ENCODE data around the gene FBLN5. TPM values are rescaled to one million over a fixed set of nuclear protein-coding genes. Genes with fewer than 3 reads are reported as not detected.
"Not testable (repeated sequence)": the region's sequence is repeated elsewhere in the genome, so short reads cannot be mapped to it uniquely, and the experiment has no call there.

Gene FBLN5
- polyA plus RNA-seq, 6 donors from 2014 or later = 0.39 to 2.0 (median 0.61) TPM; not detected in 1

DNA sequence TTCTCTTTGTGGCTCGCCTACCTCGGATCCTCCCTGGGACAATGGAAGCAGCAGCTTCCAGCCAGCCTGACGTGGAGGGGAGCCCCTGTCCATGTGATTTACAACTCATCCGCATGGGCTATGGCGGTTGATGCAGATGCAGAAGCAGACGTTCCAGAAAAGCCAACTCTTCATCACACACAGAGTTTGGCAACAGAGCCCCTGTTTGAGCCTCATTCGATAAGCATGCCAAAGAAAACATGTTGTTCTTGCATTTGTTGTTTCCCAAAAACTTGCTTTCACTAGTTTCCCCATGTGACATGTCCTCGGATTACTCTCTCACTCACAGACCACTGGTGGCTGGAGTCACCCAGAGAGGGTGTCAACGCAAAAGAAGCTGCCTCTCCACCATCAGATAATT is 63.7 kb downstream of the FBLN5 start:
- Mint-ChIP-seq H3K4me1 (peaks cover 0 to 3% (median 0%) of the 10 kb centered on the region in 3 donors), H3K27me3 (no peaks in the 10 kb centered on the region), H3K36me3 (no peaks in the 10 kb centered on the region), H3K4me3 (no peak overlapping the region), H3K27ac (no peak overlapping the region), H3K9me3 (peaks cover 0 to 1% (median 0%) of the 10 kb centered on the region in 7 donors)
- DNase-seq (no peak), ATAC-seq (ENCODE audit: low read depth in 2 of 2) (no peak)

GRCh38 chr14:91882776-91883175 is 64.7 kb downstream of the FBLN5 start:
- Mint-ChIP-seq H3K9me3 (peaks cover 0 to 1% (median 0%) of the 10 kb centered on the region in 7 donors), H3K4me3 (peak overlapping the region in 1 of 8 donors; percentile 45), H3K36me3 (no peaks in the 10 kb centered on the region), H3K27me3 (no peaks in the 10 kb centered on the region), H3K4me1 (peaks cover 1 to 4% (median 3%) of the 10 kb centered on the region in 3 donors), H3K27ac (no peak overlapping the region)
- DNase-seq (no peak), ATAC-seq (ENCODE audit: low read depth in 2 of 2) (no peak)

DNA sequence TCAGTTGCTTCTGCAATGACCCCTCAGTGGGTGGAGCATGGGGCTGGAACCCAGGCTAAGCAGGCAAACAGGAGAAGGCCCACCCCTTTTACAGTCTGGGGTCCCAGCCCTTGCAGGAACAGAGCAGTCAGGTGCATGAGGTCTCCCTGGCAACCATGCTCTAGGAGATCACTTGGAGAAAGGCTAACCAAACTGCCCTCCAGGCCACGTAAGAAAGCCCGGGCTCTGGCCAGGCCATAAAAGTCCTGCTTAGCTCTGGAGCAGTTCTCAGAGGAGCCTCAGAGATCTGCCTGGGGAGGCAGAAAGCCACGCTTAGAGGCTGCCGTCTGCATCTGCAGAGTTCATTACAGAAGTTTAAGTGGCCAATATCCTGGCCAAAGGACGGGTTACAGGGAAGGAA is 65.1 kb downstream of the FBLN5 start:
- H3K27me3 Mint-ChIP-seq = no peaks in the 10 kb centered on the region
- peaks cover 0 to 1% (median 0%) of the 10 kb centered on the region in 7 donors for H3K9me3 Mint-ChIP-seq
- no peak for DNase-seq
- ATAC-seq (ENCODE audit: low read depth in 2 of 2) = no peak
- H3K27ac Mint-ChIP-seq = no peak overlapping the region
- peaks cover 5 to 9% (median 7%) of the 10 kb centered on the region in 3 donors for H3K4me1 Mint-ChIP-seq
- H3K4me3 Mint-ChIP-seq = no peak overlapping the region
- no peaks in the 10 kb centered on the region for H3K36me3 Mint-ChIP-seq

DNA sequence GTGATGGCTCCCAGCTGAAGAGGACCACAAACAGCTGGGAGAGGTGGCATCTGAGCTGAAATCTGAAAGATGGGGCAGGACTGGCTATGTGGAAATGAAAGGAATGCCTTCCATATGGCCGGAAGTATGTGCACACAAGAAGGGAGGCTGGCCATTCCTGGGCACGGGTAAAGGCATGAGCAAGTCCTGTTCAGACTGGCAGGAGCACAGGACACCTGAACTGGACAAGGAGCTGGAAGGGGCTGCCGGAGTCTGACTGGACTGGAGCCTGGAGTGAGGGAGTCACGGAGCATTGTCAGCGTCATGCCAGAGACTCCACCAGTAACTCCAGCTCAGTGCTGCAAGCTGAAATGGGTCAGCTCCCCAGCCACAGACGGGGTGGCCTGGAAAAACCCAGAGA is 68.3 kb downstream of the FBLN5 start:
- no peak for ATAC-seq (ENCODE audit: low read depth in 2 of 2)
- H3K9me3 Mint-ChIP-seq = peaks cover 0 to 1% (median 0%) of the 10 kb centered on the region in 7 donors
- no peak overlapping the region for H3K4me3 Mint-ChIP-seq
- DNase-seq = no peak
- no peaks in the 10 kb centered on the region for H3K36me3 Mint-ChIP-seq
- no peaks in the 10 kb centered on the region for H3K27me3 Mint-ChIP-seq
- peaks cover 16 to 24% (median 23%) of the 10 kb centered on the region in 3 donors for H3K4me1 Mint-ChIP-seq
- no peak overlapping the region for H3K27ac Mint-ChIP-seq

GRCh38 chr14:91878274-91878673 is 69.2 kb downstream of the FBLN5 start:
- ATAC-seq (ENCODE audit: low read depth in 2 of 2) = no peak
- Mint-ChIP-seq H3K4me1 (peaks cover 25 to 33% (median 32%) of the 10 kb centered on the region in 3 donors), H3K4me3 (no peak overlapping the region), H3K36me3 (no peaks in the 10 kb centered on the region), H3K27me3 (no peaks in the 10 kb centered on the region), H3K9me3 (peaks cover 0 to 1% (median 0%) of the 10 kb centered on the region in 7 donors), H3K27ac (peak overlapping the region in 1 of 6 donors; percentile 37)
- DNase-seq = no peak

DNA sequence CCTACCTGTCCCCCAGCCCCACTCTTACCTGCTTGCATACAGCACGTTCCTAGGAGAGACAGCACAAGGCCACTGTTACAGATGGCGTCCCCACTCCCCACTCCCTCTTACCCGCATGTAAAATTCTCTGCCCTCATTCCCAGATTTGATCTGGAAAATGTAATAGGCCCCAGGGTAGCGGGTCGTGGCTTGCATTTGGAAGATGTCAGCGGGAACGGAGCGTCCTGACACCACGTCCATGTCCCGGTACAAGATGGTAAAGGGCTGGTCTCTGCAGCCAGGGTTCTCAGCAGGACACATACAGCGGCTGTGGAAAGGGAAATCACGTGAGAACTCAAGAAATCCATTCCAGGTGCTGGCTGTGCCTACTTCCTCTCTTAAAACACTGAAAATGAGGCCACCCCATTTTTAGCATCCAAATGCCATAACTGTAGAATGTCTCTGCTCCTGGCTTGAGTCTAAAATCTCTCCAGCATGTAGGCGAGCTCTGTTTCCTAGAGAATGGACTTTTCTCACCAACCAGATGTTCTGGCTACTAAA is 70.0 kb downstream of the FBLN5 start:
- DNase-seq (no peak), ATAC-seq (ENCODE audit: low read depth in 2 of 2) (no peak)
- peak overlapping the region in 1 of 6 donors; percentile 37 for H3K27ac Mint-ChIP-seq
- peaks cover 0 to 1% (median 0%) of the 10 kb centered on the region in 7 donors for H3K9me3 Mint-ChIP-seq
- H3K4me3 Mint-ChIP-seq = no peak overlapping the region
- H3K36me3 Mint-ChIP-seq = no peaks in the 10 kb centered on the region
- H3K27me3 Mint-ChIP-seq = no peaks in the 10 kb centered on the region
- peaks cover 29 to 42% (median 40%) of the 10 kb centered on the region in 3 donors for H3K4me1 Mint-ChIP-seq

DNA sequence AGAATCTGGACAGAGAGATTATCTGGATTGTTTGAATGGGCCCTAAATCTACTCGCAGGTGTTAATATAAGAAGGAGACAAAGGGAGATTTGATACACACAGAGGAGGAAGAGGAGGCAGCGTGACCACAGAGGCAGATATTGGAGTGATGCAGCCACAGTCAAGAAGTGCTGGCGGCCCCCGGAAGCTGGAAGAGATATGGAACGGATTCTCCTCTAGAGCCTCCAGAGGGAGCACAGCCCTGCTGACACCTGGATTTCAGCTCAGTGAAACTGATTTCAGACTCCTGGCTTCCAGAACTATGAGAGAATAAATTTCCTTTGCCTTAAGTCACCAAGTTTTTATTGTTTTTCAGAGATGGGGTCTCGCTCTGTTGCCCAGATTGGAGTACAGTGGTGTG is 71.0 kb downstream of the FBLN5 start:
- no peak for DNase-seq
- Mint-ChIP-seq H3K4me1 (peaks cover 35 to 50% (median 49%) of the 10 kb centered on the region in 3 donors), H3K4me3 (no peak overlapping the region), H3K36me3 (no peaks in the 10 kb centered on the region), H3K27ac (peak overlapping the region in 2 of 6 donors; percentile 67 to 81), H3K27me3 (no peaks in the 10 kb centered on the region), H3K9me3 (peaks cover 0 to 1% (median 0%) of the 10 kb centered on the region in 7 donors)
- no peak for ATAC-seq (ENCODE audit: low read depth in 2 of 2)

GRCh38 chr14:91875525-91876286 is 71.8 kb downstream of the FBLN5 start:
- Mint-ChIP-seq H3K27ac (peak overlapping the region in 2 of 6 donors; percentile 85 to 89), H3K9me3 (no peaks in the 10 kb centered on the region), H3K4me3 (peak overlapping the region in 1 of 8 donors; percentile 26), H3K27me3 (no peaks in the 10 kb centered on the region), H3K36me3 (no peaks in the 10 kb centered on the region), H3K4me1 (peaks cover 35 to 58% (median 49%) of the 10 kb centered on the region in 3 donors)
- DNase-seq (no peak), ATAC-seq (ENCODE audit: low read depth in 2 of 2) (no peak)

DNA sequence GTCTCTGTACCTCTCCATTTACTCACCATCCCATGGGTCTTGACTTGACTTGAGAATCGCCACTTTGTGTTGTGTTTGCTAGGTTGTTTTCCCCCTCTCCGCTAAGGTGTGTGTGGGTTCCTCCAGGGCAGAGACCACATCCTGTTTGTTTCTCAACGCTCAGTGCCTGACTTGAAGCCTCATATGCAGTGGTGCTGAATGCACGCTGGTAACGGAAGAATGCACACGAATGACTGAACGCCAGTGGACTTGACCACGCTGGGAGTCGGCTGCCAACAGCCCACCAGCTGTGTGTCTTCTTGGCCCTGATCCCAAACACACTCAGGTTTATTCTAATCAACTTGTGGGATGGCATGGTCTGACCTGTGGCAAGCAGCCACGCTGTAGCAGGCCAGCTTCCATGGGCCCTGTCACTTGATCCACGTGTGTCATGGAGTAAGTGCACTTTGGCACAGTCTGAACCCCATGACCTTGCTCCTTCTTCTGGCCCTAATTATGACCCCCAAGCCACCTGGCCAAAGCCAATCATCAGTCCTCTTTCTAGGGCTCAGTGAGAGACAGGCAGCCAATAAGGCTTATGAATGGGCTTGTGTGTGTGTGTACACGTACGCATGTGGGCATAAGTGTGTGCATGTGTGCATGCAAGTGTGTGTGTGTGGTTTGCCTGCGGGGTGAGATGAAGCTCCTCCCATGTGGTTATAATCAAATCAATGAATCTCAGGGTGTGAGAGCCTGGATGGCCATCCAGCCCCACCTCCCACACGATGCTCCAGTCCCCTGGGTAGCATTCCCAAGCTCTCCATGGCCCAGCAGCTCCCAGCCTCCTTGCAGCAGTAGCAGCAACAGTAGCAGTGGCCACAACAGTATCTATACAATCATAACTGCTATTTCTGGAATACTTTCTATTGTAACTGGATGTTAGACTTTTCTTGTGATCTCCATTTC is 73.8 kb downstream of the FBLN5 start:
- ATAC-seq (ENCODE audit: low read depth in 2 of 2) (peak; percentile 81 to 85), DNase-seq (peak; percentile 27)
- Mint-ChIP-seq H3K27me3 (no peaks in the 10 kb centered on the region), H3K36me3 (no peaks in the 10 kb centered on the region), H3K4me3 (peak overlapping the region; percentile 36 to 92 (median 78)), H3K9me3 (no peaks in the 10 kb centered on the region), H3K4me1 (peaks cover 46 to 72% (median 62%) of the 10 kb centered on the region in 3 donors), H3K27ac (peak overlapping the region in 4 of 6 donors; percentile 6 to 81 (median 30))

- H3K9me3 Mint-ChIP-seq = no peaks in the 10 kb centered on the region
- peak; percentile 14 for DNase-seq
- peak overlapping the region; percentile 24 to 88 (median 62) for H3K27ac Mint-ChIP-seq
- H3K27me3 Mint-ChIP-seq = no peaks in the 10 kb centered on the region
- ATAC-seq (ENCODE audit: low read depth in 2 of 2) = peak; percentile 48 to 51
- H3K4me3 Mint-ChIP-seq = peak overlapping the region; percentile 36 to 92 (median 78)
- H3K36me3 Mint-ChIP-seq = no peaks in the 10 kb centered on the region
- peaks cover 45 to 71% (median 59%) of the 10 kb centered on the region in 3 donors for H3K4me1 Mint-ChIP-seq
Observed at GRCh38 chr14:91872517-91873470, 74.7 kb downstream of the FBLN5 start.

DNA sequence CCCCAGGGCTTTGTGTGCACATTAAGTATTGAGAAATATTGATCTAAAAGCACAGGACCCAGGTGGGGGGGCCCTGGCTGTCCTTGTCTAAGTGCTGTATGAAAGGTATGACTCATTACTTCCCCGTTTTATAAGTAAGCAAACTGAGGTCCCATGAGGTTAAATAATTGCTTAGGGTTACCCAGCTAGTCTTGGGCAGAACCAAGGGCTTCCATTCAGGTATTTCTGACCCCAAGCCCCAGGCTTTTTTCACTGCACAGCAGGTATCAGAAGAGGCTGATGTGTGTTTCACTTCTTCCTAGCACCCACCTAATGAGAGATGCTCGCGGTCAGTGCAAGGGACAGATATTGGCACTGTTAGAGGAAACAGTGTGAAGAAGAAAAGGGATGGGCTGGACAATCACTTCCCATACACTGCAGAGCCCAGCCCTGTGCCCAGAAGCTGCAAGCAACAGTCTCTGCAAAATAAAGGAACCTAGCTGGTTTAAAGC is 75.4 kb downstream of the FBLN5 start:
- peaks cover 0 to 1% (median 0%) of the 10 kb centered on the region in 7 donors for H3K9me3 Mint-ChIP-seq
- H3K27ac Mint-ChIP-seq = peak overlapping the region in 5 of 6 donors; percentile 29 to 88 (median 39)
- peak; percentile 7 for DNase-seq
- H3K27me3 Mint-ChIP-seq = no peaks in the 10 kb centered on the region
- peak; percentile 20 to 24 for ATAC-seq (ENCODE audit: low read depth in 2 of 2)
- no peaks in the 10 kb centered on the region for H3K36me3 Mint-ChIP-seq
- H3K4me3 Mint-ChIP-seq = peak overlapping the region; percentile 26 to 92 (median 66)
- peaks cover 43 to 70% (median 58%) of the 10 kb centered on the region in 3 donors for H3K4me1 Mint-ChIP-seq

DNA sequence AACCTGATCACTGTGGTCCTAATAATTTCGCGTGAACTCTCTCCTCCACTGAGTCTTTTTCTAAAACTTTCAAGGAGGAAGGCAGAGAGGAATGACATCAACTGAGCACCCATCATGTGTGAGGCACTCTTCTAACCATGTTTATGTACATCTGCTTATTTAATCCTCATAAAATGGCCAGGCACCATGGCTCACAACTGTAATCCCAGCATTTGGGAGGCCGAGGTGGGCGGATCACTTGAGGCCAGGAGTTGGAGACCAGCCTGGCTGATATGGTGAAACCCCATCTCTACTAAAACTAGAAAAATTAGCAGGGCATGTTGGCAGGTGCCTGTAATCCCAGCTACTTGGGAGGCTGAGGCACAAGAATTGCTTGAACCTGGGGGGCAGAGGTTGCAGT is 76.1 kb downstream of the FBLN5 start:
- H3K4me3 Mint-ChIP-seq; ATAC-seq (ENCODE audit: low read depth in 2 of 2): not testable (repeated sequence)
- peaks cover 46 to 70% (median 58%) of the 10 kb centered on the region in 3 donors for H3K4me1 Mint-ChIP-seq

More for the DNA sequence above, 76.1 kb downstream of the FBLN5 start:
- not testable (repeated sequence) for DNase-seq, H3K36me3 Mint-ChIP-seq, H3K9me3 Mint-ChIP-seq, H3K27me3 Mint-ChIP-seq
- H3K27ac Mint-ChIP-seq = peak overlapping the region in 2 of 6 donors; percentile 35 to 47
